ENCODE results near the gene PFKP.

Gene PFKP

GRCh38 chr10:3143791-3144434 lies 76.6 kb downstream of the PFKP start:
- no peak overlapping the region for H3K4me3 ChIP-seq (ENCODE audit: low read depth, low read length)
- TF ChIP-seq CTCF (IDR thresholded peaks at IDR 0.05; ENCODE audit: low read depth, low read length) = no peak

GRCh38 chr10:3145366-3145765 lies 78.0 kb downstream of the PFKP start:
- no peak overlapping the region for H3K4me3 ChIP-seq (ENCODE audit: low read depth, low read length)
- TF ChIP-seq CTCF (IDR thresholded peaks at IDR 0.05; ENCODE audit: low read depth, low read length) = no peak

GRCh38 chr10:3146289-3146688 lies 78.9 kb downstream of the PFKP start:
- no peak for TF ChIP-seq CTCF (IDR thresholded peaks at IDR 0.05; ENCODE audit: low read depth, low read length)
- H3K4me3 ChIP-seq (ENCODE audit: low read depth, low read length) = no peak overlapping the region

GRCh38 chr10:3147117-3147820 lies 79.9 kb downstream of the PFKP start:
- no peak for TF ChIP-seq CTCF (IDR thresholded peaks at IDR 0.05; ENCODE audit: low read depth, low read length)
- H3K4me3 ChIP-seq (ENCODE audit: low read depth, low read length) = no peak overlapping the region

GRCh38 chr10:3148041-3148440 lies 80.7 kb downstream of the PFKP start:
- no peak for TF ChIP-seq CTCF (IDR thresholded peaks at IDR 0.05; ENCODE audit: low read depth, low read length)
- H3K4me3 ChIP-seq (ENCODE audit: low read depth, low read length) = no peak overlapping the region

GRCh38 chr10:3148994-3149393 lies 81.6 kb downstream of the PFKP start:
- TF ChIP-seq CTCF (IDR thresholded peaks at IDR 0.05; ENCODE audit: low read depth, low read length) = no peak
- no peak overlapping the region for H3K4me3 ChIP-seq (ENCODE audit: low read depth, low read length)

- no peak for TF ChIP-seq CTCF (IDR thresholded peaks at IDR 0.05; ENCODE audit: low read depth, low read length)
- no peak overlapping the region for H3K4me3 ChIP-seq (ENCODE audit: low read depth, low read length)
Measured at GRCh38 chr10:3149918-3150317, 82.6 kb downstream of the PFKP start.

Measured in WI38 (cell line).